H1 (cell line): ENCODE measurements around the gene IRAK3. TPM values are rescaled to one million over a fixed set of nuclear protein-coding genes. Genes with fewer than 3 reads are reported as not detected.
"Not testable (repeated sequence)": the region's sequence is repeated elsewhere in the genome, so short reads cannot be mapped to it uniquely, and the experiment has no call there.

Experiments
- CTCF ChIA-PET: fragments of 300-600 bp; sonication (Branson Sonifier 250); formaldehyde crosslinking; loops from one replicate; lab custom pipeline; 2021; ENCODE audit not compliant: partially characterized antibody; lab: Charles Lee
- POLR2A ChIA-PET: fragments of 300-600 bp; sonication (Branson Sonifier 250); formaldehyde crosslinking; loops from one replicate; lab custom pipeline; 2021; ENCODE audit warnings: inconsistent platforms; ENCODE audit not compliant: partially characterized antibody; lab: Charles Lee
- DNase-seq, 2 experiments: peaks; one replicate each; pipeline versions ENCODE4 v3.0.0 to v3.0.0-alpha.2; 2010 to 2022; ENCODE audit warnings: low spot score in 2 of 2, low read depth in 1 of 2, mixed read lengths in 1 of 2
- FAIRE-seq: peaks from 2 replicates; lab custom pipeline; 2011; peaks lifted over from hg19 to GRCh38; lab: Jason Lieb, UNC
- H2AFZ ChIP-seq: 2 replicates; pipeline ENCODE4 v1.8.1; 2012; ENCODE audit warnings: low read length, inconsistent platforms
- H2AK5ac ChIP-seq: 2 replicates; pipeline ENCODE4 v1.6.1; 2013; ENCODE audit warnings: low read depth, low read length
- H2BK120ac ChIP-seq: replicated peaks from 2 replicates; pipeline ENCODE3; 2013; ENCODE audit warnings: low read depth, low read length, inconsistent platforms
- H2BK12ac ChIP-seq: 2 replicates; pipeline ENCODE4 v1.6.1; 2013; ENCODE audit warnings: low read depth, low read length
- H2BK15ac ChIP-seq: 2 replicates; pipeline ENCODE4 v1.6.1; 2013; ENCODE audit warnings: low read length
- H2BK20ac ChIP-seq: 2 replicates; pipeline ENCODE4 v1.6.1; 2013; ENCODE audit warnings: low read length
- H2BK5ac ChIP-seq: 2 replicates; pipeline ENCODE4 v1.6.1; 2013; ENCODE audit warnings: low read depth, low read length
- H3K14ac ChIP-seq: 2 replicates; pipeline ENCODE4 v1.6.1; 2013; ENCODE audit warnings: inconsistent platforms; ENCODE audit not compliant: insufficient read length
- H3K18ac ChIP-seq: 2 replicates; pipeline ENCODE4 v1.6.1; 2013; ENCODE audit warnings: low read length; ENCODE audit errors: extremely low read depth
- H3K23ac ChIP-seq: 2 replicates; pipeline ENCODE4 v1.6.1; 2013; ENCODE audit warnings: inconsistent platforms; ENCODE audit not compliant: insufficient read length
- H3K23me2 ChIP-seq: 2 replicates; pipeline ENCODE4 v1.6.1; 2013; ENCODE audit warnings: low read depth, low read length
- H3K27ac ChIP-seq: 2 replicates; pipeline ENCODE4 v1.6.1; 2011; ENCODE audit warnings: low read depth, low read length, inconsistent platforms
- H3K27me3 ChIP-seq, 4 experiments: replicated peaks in 1 of 4; 1 replicate in 1 of 4; 2 replicates in 3 of 4; pipeline versions ENCODE4 v1.6.1 to v1.8.1; 2011 to 2013; ENCODE audit warnings: low read length in 3 of 4, mild to moderate bottlenecking in 3 of 4, inconsistent platforms in 2 of 4, mixed read lengths in 2 of 4, moderate library complexity in 1 of 4; ENCODE audit not compliant: control insufficient read depth in 3 of 4, insufficient read depth in 3 of 4; ENCODE audit errors: extremely low read depth in 1 of 4
- H3K36me3 ChIP-seq, 4 experiments: 2 replicates each; pipeline versions ENCODE4 v1.6.1 to v1.8.1; 2011 to 2013; ENCODE audit warnings: mild to moderate bottlenecking in 4 of 4, low read length in 3 of 4, moderate library complexity in 2 of 4, control low read depth in 1 of 4, inconsistent platforms in 1 of 4; ENCODE audit not compliant: insufficient read depth in 4 of 4, control insufficient read depth in 2 of 4
- H3K4ac ChIP-seq: replicated peaks from 2 replicates; pipeline ENCODE3; 2013; ENCODE audit warnings: low read length, low read depth, mixed read lengths, inconsistent platforms; ENCODE audit not compliant: insufficient read length
- H3K4me1 ChIP-seq, 4 experiments: replicated peaks in 1 of 4; 1 replicate in 1 of 4; 2 replicates in 3 of 4; pipeline versions ENCODE4 v1.6.1 to v1.8.1; 2011 to 2013; ENCODE audit warnings: low read length in 3 of 4, inconsistent platforms in 2 of 4, mixed read lengths in 1 of 4; ENCODE audit not compliant: insufficient read depth in 4 of 4, control insufficient read depth in 3 of 4
- H3K4me2 ChIP-seq, 2 experiments: 2 replicates each; pipeline versions ENCODE4 v1.6.1 to v1.8.1; 2011 to 2013; ENCODE audit warnings: low read depth in 2 of 2, low read length in 2 of 2, control low read depth in 1 of 2, inconsistent platforms in 1 of 2, mild to moderate bottlenecking in 1 of 2; ENCODE audit not compliant: insufficient read depth in 1 of 2
- H3K4me3 ChIP-seq, 4 experiments: fragments of 200-600, 300-600 bp in 1 of 4; sonication (generic), shearing (Covaris generic), sonication (Bioruptor Twin) in 1 of 4; 2 replicates each; pipeline versions ENCODE4 v1.5.1 to v1.8.1; 2011 to 2016; ENCODE audit warnings: low read length in 4 of 4, low read depth in 3 of 4, control low read depth in 2 of 4, inconsistent platforms in 2 of 4, mild to moderate bottlenecking in 2 of 4, mixed read lengths in 1 of 4, moderate library complexity in 1 of 4; ENCODE audit not compliant: insufficient read depth in 2 of 4; ENCODE audit errors: extremely low read depth in 1 of 4
- H3K56ac ChIP-seq: replicated peaks from 2 replicates; pipeline ENCODE3; 2013; ENCODE audit warnings: low read depth, mild to moderate bottlenecking, mixed read lengths, low read length, inconsistent platforms; ENCODE audit not compliant: insufficient read length
- H3K79me1 ChIP-seq: 2 replicates; pipeline ENCODE4 v1.6.1; 2013; ENCODE audit warnings: low read depth, low read length, control low read depth
- H3K79me2 ChIP-seq, 2 experiments: 2 replicates each; pipeline versions ENCODE4 v1.6.1 to v1.8.1; 2012 to 2013; ENCODE audit warnings: low read length in 2 of 2, mild to moderate bottlenecking in 2 of 2, inconsistent platforms in 1 of 2; ENCODE audit not compliant: insufficient read depth in 2 of 2, control insufficient read depth in 1 of 2
- H3K9ac ChIP-seq, 4 experiments: replicated peaks in 1 of 4; 1 replicate in 1 of 4; 2 replicates in 3 of 4; pipeline versions ENCODE4 v1.6.1 to v1.8.1; 2011 to 2013; ENCODE audit warnings: low read depth in 3 of 4, low read length in 3 of 4, control low read depth in 2 of 4, mild to moderate bottlenecking in 2 of 4, moderate library complexity in 2 of 4, inconsistent platforms in 1 of 4; ENCODE audit errors: extremely low read depth in 1 of 4
- H3K9me3 ChIP-seq, 2 experiments: 2 replicates each; pipeline versions ENCODE4 v1.6.1 to v1.8.1; 2012 to 2013; ENCODE audit warnings: mild to moderate bottlenecking in 2 of 2, moderate library complexity in 2 of 2, control low read depth in 1 of 2, inconsistent platforms in 1 of 2, low read depth in 1 of 2, low read length in 1 of 2, mixed read lengths in 1 of 2; ENCODE audit not compliant: insufficient read depth in 2 of 2
- H4K20me1 ChIP-seq, 2 experiments: replicated peaks in 1 of 2; 2 replicates each; pipeline versions ENCODE3 to v1.8.1; 2011 to 2013; ENCODE audit warnings: inconsistent platforms in 2 of 2, low read length in 2 of 2, mild to moderate bottlenecking in 1 of 2; ENCODE audit not compliant: insufficient read depth in 2 of 2, control insufficient read depth in 1 of 2
- H4K5ac ChIP-seq: 2 replicates; pipeline ENCODE4 v1.6.1; 2013; ENCODE audit warnings: low read length, low read depth, mixed read lengths, inconsistent platforms; ENCODE audit not compliant: insufficient read length
- H4K8ac ChIP-seq: 2 replicates; pipeline ENCODE4 v1.8.0; 2013; ENCODE audit warnings: mild to moderate bottlenecking, moderate library complexity, low read length, inconsistent platforms; ENCODE audit not compliant: insufficient read depth; ENCODE audit errors: extremely low read depth
- H4K91ac ChIP-seq: replicated peaks from 2 replicates; pipeline ENCODE3; 2013; ENCODE audit warnings: low read length, mixed read lengths, inconsistent platforms; ENCODE audit not compliant: insufficient read length
- WGBS, 2 experiments: shearing (Covaris generic) in 1 of 2; methylation state at CpG; one replicate each; pipeline versions ENCODE4 v1.1.6 to v1.1.7; 2013 to 2015; ENCODE audit warnings: low lambda C conversion rate in 2 of 2, mixed read lengths in 2 of 2, inconsistent platforms in 1 of 2, low coverage in 1 of 2, missing lambda C conversion rate in 1 of 2; ENCODE audit not compliant: insufficient replicate concordance in 2 of 2, insufficient coverage in 1 of 2, insufficient read length in 1 of 2; ENCODE audit errors: extremely low coverage in 1 of 2, missing lambda C conversion rate in 1 of 2; 5-methylcytosine and 5-hydroxymethylcytosine counted together
- polyA plus RNA-seq, 7 experiments: library from polyadenylated mRNA; depleted of rRNA in 3 of 7; stranded (reverse) in 5 of 7; unstranded in 2 of 7; fragments of >200 nt in 5 of 7; fragments of 200-250 nt in 2 of 7; gene quantifications; 1 replicate in 5 of 7; 2 replicates in 1 of 7; 4 replicates in 1 of 7; pipeline versions ENCODE4 v1.2.1 to v1.2.3, GENCODE V29; 2011 to 2013; ENCODE audit warnings: missing spikeins in 2 of 7, mixed read lengths in 2 of 7
- total RNA-seq: library from RNA; stranded (reverse); fragmentation: NEBNext Ultra II Directional; extraction: Animal tissue kit (Norgen Biotek cat#: 25700); gene quantifications from 2 replicates; pipeline ENCODE4 v1.2.1, GENCODE V29; 2021

Gene IRAK3
- total and polyA plus RNA-seq, 2 of the 8 experiments (the other 6 are each of a cell fraction or from before 2014, with no cell fraction given), result 0.51 to 2.2 TPM

DNA sequence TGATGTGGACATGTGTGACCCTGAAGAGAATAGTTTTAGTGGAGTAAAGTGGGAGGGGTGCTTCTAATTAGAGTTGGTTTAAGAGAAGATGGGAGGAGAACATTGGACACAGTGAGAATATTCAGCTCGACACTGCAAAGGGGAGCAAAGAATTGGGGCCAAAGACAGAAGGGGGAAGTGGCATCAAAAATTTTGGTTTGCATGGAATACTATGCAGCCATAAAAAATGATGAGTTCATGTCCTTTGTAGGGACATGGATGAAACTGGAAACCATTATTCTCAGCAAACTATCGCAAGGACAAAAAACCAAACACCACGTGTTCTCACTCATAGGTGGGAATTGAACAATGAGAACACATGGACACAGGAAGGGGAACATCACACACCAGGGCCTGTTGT lies 4.2 kb upstream of the IRAK3 start:
- H2BK12ac ChIP-seq, H2BK15ac ChIP-seq, H3K9ac ChIP-seq, H3K79me1 ChIP-seq, H3K23me2 ChIP-seq, H3K9me3 ChIP-seq, H2AFZ ChIP-seq, H3K36me3 ChIP-seq, H4K91ac ChIP-seq, H3K79me2 ChIP-seq, DNase-seq, H3K4ac ChIP-seq, H3K4me1 ChIP-seq, H3K4me3 ChIP-seq, H3K23ac ChIP-seq, H3K56ac ChIP-seq, H3K14ac ChIP-seq, H2AK5ac ChIP-seq, H4K20me1 ChIP-seq, POLR2A ChIA-PET, H2BK5ac ChIP-seq, H4K5ac ChIP-seq, H2BK120ac ChIP-seq, H4K8ac ChIP-seq, H3K18ac ChIP-seq, FAIRE-seq, H3K4me2 ChIP-seq, H2BK20ac ChIP-seq, H3K27ac ChIP-seq: not testable (repeated sequence)
- CTCF ChIA-PET, result interaction anchor here (1.0 to 2.8 kb wide), 3 partner anchors 15 to 204 kb away, joined by 3 to 8 read pairs (median 3); partner anchors contain the start of gene TMBIM4
- peaks cover 8 to 23% (median 22%) of the 10 kb centered on the region in 4 experiments for H3K27me3 ChIP-seq
- 73% methylated on average over 1 of the region's 3 CpGs; no CpG with 5 or more reads in 1 of the 2 experiments for WGBS, 2 experiments
